HG02763 (cell line): ENCODE measurements around the gene PTPRG.
"Not testable (repeated sequence)": the region's sequence is repeated elsewhere in the genome, so short reads cannot be mapped to it uniquely, and the experiment has no call there.

Experiments used
- ATAC-seq: cut with Tn5 transposase; IDR thresholded peaks from one replicate; pipeline ENCODE4 v1.9.1; 2021; ENCODE audit warnings: mild to moderate bottlenecking, moderate library complexity; ENCODE audit not compliant: unreplicated experiment

Gene PTPRG

DNA sequence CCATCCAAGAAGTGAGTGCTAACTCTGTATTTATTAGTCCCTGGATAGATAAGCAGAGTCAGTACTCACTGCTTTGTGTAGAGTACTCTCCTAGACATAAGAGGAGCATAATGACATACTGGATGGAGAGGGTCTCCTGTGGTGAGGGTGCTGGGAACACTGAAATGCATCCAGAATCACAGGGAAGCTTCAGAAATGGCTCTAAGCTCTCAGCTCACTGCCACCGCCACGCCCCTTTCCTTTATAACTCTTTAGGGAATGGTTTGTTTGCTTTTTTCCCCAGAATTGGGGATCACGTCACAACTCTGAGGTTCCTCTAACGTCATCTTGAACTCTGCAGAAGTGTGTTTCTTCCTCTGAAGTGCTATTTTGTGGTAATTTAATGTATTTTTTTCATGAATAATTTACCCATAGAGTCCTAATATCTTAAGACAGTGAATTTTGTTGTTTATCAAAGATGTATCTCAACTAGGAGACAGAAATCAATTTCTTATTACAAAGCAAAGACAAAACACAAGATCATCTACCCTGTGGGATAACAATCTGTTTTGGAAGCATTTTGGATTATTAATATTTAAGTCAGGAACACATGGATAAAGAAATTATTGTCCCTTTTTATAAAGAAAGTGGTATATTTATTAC, 154.6 kb downstream of the PTPRG start:
- no peak for ATAC-seq

DNA sequence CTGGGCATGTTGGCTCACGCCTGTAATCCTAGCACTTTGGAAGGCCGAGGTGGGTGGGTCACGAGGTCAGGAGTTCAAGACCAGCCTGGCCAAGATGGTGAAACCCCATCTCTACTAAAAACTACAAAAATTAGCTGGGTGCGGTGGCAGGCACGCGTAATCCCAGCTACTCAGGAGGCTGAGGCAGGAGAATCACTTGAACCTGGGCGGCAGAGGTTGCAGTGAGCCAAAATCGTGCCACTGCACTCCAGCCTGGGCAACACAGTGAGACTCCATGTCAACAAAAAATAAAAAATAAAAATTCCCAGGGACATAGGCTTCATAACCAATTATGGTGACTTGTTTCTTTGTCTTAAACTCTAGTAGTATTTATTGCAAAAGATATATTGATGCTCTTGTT, 155.3 kb downstream of the PTPRG start:
- ATAC-seq, result not testable (repeated sequence)

DNA sequence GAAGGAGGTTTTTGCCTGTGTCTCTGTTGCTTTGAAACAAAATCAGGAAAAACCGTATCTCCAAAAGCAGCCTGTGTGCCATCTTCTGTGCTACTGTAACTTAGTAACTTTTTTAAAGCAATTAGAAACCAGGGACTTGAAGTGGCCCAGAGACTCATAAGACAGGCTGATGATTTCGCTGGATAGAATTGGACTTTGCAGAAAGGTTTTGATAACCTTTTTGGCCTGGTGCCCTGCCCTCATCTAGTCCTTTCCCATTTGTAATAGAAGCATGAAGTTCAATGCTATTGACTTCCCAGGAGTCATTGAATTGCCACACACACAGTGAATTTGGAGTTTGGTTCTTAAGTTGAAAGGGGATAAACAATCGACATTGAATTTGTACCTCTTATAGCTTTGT, 157.2 kb downstream of the PTPRG start:
- ATAC-seq, result no peak

DNA sequence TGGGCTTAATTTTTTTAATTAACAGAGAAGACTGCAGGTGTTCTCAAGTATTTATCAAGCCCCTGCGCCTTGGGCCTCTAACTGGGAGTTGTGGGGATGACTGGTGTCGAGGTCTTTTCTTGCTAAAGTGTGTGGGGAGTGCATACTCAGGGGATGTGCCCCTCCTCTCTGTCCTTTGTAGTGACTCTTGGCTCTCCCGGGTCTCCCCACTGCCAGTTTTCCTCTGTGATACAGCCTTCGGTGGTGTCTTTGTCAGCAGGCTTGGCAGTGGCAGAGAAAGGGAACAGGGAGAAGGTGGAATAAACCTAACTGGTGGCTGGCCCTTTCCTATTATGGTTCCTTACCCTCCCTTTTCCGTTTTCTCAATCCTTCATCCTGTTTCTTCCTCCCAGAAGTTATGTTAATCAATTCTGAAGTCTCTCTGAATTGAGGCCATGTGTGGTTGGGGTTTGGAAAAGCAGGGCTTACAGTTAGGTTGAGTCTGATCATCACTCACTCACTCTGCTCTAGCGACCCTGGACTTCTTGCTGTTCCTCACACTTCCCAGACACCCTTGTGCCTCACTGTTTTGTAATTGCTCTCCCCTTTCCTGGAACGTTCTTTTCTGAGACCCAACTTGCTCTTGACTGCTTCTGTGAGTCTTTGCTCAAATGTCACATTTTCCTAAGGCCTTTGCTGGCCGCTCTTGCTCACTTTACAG, 158.1 kb downstream of the PTPRG start:
- ATAC-seq, result no peak

DNA sequence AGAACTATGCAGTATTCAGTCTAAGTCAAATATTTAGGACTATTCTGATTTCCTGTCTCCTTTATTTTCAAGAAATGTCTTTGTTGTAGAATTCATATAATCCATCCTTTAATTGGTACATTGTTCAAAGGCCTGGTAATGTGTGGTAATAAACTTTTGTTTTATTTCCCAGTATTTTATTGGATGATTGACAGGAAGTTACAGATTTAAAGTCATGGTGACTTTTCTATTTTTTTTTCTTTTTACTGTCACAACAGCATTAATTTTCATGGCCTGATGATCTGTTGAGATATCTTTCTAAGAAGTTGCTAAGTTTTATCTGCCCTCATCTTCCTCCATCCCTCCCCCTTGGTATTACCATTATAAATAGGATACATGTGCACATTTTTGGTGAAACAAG, 161.7 kb downstream of the PTPRG start:
- no peak for ATAC-seq

DNA sequence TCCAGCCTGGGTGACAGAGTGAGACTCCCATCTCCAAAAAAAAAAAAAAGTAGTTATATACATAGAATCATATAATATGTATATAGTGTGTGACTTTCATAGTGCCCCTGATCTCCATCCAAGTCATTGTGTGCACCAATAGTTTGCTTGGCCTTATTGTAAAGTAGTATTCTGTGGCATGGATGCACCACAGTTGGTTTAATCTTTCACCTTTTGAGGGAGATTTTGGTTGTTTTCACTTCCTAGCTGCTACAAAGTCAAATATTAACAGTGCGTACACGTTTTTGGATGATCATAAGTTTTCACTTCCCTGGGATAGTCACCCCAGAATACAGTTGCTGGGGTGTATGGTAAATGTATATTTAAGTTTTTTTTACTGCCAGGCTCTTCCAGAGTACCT, 162.8 kb downstream of the PTPRG start:
- ATAC-seq, result peak; percentile 85

DNA sequence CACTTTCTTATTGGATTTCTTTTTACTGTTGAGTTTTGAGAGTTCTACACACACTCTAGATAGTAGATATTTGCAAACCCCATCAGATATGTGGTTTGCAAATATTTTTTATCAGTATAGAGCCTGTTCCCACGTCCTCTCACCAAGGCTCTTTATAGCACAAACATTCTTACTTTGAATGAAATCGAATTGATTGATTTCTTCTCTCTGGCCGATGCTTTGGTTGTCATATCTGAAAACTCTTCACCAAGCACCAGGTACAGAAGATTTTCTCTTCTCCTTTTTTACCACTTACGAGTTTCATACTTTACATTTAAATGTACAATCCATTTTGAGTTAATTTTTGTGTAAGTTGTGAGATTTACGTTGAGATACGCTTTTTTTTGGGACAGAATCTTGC, 163.4 kb downstream of the PTPRG start:
- ATAC-seq, result no peak

DNA sequence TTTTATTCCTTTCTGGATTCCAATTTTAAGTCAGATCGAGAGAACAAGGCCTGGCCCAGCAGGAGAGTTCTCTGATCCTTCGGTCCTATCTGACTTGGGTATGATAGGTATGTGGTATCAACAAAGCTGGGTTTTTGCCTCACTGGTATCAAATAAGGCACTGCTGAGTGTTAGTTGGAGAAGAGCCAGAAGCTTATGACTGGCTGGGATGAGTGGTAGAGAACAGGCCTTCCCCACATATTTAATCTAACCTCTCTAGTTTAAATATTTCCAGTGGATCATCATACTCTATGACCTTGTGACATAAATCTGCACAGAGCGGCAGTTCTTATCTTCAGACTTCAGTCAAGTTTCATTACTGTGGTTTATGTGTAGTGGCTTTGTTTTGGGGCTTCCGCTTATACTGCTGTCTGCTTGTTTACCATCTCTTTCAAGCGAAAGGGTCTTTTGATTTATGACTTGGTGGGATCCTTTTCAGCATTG, 164.5 kb downstream of the PTPRG start:
- ATAC-seq, result no peak

DNA sequence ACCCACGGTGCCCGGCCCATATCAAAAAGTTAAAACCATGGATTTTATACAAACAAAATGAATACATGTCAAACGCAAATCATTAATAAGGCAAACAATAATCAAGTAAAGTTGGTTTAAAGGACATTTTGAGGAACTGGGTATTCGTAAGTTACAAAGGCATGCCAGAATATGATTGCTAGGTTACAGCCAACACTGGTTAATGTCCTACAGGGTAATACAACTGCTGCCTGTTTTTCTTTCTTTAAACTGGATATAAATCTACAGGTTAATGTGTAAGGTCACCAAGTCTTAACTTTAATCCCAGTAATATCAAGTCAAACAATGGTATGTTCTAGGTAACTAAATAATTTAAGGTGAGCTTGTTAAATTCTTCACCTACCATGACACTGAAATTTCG, 166.1 kb downstream of the PTPRG start:
- no peak for ATAC-seq

DNA sequence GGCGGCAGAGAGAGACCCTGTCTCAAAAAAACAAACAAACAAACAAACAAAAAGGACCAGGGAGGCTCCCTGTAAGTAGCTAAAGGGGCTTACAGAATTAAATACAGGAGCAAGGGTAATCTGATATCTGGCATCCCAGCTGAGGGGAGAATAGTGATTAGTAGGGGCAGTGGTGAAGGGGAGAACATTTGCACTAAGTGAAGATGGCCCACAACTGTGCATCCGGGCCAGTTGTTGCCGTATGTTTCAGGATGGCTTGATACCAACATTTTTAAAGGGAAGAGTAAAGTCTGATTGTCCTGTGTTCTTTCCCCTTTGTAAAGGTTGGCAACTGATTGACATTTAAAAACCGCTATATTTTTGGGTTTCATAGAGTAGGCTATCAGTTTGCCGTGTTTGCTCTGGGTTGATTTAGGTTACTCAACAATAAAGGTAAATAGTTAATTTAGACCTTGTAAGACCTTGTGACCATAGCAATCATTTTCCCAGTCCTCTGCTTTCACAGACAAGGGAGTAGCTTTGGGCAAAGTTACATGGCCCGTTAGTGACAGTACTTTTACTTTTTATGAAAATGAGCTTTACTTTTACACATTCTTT, 167.8 kb downstream of the PTPRG start:
- ATAC-seq, result no peak

DNA sequence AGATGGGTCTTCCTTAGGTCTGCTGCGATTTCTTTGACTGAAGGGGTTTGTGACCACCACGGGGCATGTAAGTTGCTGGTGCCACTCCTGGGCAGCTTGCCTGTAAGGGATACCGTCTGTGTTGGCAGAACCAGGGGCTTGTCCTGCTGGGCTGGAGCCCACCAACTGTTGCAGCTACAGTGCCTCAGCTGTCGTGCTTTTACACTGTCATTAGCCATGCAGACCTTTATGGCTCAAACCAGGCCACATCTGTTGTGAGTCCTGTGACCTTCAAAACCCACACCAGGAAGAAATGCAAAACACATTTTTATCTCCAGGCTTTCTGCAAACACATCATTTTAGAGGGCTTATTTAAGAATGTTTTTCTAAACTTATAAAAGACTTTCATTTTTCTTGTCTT, 168.7 kb downstream of the PTPRG start:
- ATAC-seq, result no peak

DNA sequence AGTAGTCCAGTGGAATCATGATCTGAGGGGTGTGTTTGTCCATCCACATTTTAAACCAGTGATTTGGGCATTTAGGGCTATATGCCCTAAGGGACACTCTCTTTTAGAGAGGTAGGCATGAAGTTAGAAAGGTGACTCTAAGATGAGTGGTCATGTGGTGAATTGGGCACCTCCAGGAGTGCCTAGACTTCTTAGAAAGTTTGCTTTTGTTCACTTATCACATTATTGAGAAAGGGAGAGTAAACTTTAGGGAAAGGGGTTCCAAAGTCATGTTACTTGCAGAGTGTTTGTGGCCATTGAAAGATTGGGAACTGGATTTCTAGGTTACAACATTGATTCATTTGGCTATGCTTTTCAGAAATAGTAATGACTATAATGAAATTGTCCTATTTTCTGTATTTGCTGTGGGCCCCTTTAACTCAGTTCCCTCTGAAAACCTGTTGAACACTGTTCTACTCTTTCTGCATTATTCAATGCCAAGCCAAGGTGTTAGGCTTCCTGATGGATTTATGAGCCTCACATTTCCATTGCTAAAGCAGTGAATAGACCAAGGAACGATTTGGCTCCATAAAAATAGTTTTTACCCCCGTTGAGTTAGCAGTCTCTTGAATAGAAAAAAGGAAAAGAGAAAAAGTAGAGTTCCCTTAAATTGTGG, 169.3 kb downstream of the PTPRG start:
- ATAC-seq, result no peak

DNA sequence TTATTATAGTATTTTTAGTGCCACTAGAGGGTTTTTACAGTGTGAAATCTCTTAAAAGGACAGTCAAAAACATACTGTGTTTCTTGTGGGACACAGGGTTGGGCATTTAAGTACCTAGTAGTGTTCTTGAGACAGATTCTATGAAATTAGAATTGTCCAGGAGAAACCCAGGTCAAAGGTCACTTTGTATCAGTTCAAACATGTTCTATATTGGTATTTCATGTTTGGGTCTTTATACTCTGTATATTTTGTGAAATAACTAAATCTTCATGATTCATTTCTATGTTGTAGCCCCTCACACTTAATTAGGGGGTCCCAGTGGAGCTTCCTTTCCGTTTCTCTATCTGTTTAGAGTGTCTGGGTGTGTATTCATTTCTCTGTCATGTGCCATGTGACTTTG, 171.6 kb downstream of the PTPRG start:
- ATAC-seq, result no peak

DNA sequence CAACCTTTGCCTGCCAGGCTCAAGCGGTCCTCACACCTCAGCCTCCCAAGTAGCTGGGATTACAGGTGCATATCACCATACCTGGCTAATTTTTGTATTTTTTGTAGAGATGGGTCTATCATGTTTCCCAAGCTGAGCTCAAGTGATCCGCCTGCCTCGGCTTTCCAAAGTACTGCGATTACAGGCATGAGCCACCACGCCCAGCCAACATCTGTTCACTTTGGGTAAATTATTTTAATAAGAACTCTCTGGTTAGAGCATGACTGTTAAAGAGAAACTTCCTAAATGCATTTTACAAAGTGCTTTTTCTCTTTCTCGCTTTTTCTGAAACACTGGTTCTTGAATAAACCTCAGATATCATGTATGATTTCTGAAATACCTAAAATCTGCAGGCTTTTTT, 172.5 kb downstream of the PTPRG start:
- ATAC-seq, result no peak

DNA sequence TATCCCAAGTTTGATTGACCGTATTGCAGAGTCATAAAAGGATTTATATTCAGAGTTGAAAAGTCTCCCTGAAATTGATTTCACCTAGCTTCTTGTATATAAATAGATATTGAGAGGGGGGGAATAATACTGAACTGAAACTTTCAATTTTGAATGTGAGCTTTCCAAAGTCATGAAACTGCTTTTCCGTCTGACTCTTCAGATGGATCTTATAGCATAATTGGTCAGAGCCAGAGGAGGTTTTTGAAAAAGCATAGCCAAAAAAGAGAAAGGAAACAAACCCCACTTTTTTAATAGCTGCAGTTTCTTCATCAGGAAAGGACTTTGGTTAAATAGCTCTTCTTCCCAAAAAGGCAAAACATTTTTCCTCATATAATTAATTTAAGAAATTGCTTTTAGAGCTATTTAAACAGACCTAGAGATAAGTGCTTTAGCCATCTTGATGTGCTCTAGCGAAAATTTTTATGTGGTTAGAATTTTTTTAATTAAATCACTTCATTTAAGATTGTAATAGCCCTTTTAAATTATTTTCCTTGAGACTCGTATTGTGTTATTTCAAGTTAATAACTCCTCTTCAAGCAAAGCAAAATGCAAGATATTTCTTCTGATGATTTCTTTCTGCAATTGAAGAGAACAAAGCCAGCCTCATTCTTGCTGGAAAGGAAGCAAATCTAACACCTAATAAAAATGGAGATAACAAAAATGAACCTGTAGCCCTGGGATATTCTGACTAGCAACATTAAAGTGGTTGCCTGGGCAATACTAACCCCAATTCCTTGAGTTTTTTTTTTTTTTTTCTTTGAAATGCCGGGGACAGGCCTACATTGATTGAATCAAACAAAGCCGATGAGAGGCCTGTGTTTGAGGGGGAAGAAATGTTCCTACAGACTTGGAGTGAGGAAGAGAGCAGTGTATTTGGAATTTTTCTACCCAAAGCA, 173.6 kb downstream of the PTPRG start:
- ATAC-seq, result no peak

DNA sequence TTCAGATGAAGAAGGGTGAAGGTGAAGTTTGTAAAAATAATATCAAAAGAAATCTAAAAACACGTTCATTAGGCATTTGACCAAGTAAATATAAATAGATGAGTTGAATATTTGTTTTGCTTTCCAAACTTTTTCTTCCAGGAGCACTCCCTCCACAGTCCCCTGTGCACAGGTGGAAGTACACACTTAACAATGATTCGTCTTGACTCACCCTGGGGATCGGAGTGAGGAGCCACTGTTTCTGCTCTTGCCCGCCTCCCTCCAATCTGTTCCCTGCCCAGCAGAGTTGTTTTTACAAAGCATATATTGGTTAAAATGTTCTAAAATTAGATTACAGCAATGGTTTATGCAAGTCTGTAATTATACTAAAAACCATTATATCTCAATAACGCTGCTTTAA, 175.1 kb downstream of the PTPRG start:
- ATAC-seq, result no peak

DNA sequence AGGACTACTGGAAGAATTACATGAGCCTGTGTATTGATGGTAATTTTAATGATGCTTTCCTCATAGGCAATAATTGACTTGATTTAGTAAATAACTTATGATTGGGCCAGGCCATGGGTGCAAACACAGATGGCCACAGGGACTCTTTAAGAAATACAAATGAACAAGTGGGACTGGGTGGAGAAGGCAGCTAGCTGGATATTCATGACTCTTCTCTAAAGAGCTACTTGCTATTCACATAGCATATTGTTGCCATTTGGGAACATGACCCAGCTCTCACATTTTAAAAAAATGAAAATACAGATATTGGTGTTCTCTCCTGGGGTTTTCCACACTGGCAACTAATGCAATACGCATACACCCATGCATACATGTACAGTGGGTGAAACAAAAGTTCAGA, 178.3 kb downstream of the PTPRG start:
- ATAC-seq, result no peak

DNA sequence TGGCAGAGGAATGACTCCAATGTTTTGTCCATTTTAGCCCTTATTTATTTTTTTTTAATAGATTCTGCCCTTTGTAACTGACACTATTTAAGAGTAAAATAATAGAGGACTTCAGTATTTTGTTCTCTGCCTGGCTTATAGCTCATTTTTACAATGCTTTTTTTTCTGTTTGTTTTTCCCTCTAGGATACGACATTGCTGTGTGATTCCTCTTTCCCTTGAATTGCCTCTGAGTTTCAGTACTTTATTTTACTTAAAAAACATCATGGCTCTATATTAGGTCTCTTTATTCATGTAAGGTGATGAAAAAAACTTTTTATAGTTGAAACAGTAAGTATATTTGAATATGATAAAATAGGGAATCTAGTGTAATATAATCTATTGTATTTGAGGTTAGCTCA, 179.1 kb downstream of the PTPRG start:
- ATAC-seq, result no peak

DNA sequence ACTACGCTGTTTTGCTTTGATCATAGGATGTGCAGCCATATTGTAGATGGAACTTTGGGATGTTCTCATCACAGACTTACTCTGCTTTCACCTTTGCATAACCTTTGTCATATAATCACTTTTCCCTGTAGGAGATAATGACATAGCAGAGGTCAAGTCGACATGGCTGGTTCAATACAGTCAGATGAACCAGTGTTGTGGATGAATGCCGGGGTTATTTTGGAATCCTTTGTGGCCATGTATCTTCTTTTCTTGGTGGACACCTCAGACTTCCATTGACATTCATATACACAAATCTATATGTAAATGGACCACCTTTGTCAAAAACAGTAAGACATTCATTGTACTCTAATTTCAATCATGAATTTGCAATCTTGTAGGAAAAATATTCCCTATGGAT, 180.2 kb downstream of the PTPRG start:
- no peak for ATAC-seq

DNA sequence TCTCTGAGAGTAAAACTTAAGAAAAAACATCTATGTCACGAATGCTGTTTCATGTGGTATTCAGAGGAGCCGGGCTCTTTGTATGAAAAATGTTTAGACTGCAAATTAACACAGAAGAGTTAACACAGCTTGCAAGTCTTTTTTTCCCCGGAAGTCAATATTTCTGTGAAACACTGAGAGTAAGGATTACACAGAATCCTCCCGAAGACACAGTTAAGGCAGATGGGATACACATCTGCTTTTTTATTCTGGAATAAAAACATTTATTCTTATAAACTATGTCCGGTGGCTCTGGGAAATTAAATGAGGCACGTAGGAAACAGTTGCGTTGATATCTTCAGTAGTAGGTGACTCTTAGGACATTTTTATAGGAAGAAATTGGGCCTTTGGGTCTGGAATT, 180.6 kb downstream of the PTPRG start:
- ATAC-seq, result no peak

DNA sequence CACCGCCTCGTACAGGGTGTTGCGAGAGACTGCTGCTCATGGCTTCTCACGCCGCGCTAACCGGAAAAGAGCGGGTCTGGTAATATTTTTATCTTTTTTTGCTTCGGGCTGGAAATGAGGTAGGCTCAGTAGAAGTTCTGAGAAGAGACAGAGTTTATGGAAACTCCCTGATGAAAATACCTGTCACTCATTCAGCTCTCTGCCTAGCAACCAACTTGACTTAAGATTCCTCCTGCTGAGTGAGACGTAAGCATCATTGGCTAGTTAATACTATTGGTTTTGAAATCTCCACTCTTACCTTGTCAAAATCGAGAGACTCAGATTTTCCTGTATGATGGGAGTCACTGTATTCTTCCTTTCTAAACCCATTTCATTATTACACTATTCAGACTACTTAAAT, 181.7 kb downstream of the PTPRG start:
- ATAC-seq, result no peak
